Nephron progenitor cell (in vitro differentiated cells): ENCODE measurements around the gene POMGNT1.

Experiments
- DNase-seq: peaks from one replicate; pipeline ENCODE4 v3.0.0; 2021
- H3K27ac Mint-ChIP-seq: 2 replicates; pipeline ENCODE4 v1.8.0; 2021; ENCODE audit warnings: mild to moderate bottlenecking, moderate library complexity, mixed read lengths
- H3K27me3 Mint-ChIP-seq: 2 replicates; pipeline ENCODE4 v1.8.0; 2021; ENCODE audit warnings: mild to moderate bottlenecking, low read depth, mixed read lengths; ENCODE audit not compliant: poor library complexity
- H3K36me3 Mint-ChIP-seq: 2 replicates; pipeline ENCODE4 v1.8.0; 2021; ENCODE audit warnings: low read depth, mixed read lengths
- H3K4me1 Mint-ChIP-seq: 2 replicates; pipeline ENCODE4 v1.8.0; 2021; ENCODE audit warnings: mixed read lengths
- H3K4me3 Mint-ChIP-seq: 2 replicates; pipeline ENCODE4 v1.8.0; 2021; ENCODE audit warnings: mild to moderate bottlenecking, moderate library complexity, mixed read lengths
- H3K9me3 Mint-ChIP-seq: 2 replicates; pipeline ENCODE4 v1.8.0; 2021; ENCODE audit warnings: mild to moderate bottlenecking, moderate library complexity, mixed read lengths
- TF ChIP-seq, protein P1 (sequence below): fragments of 200-600 bp; sonication (generic); IDR thresholded peaks from 2 replicates; pipeline ENCODE4 v1.5.0; 2021; ENCODE audit warnings: antibody characterized with exemption

POMGNT1 gene

DNA sequence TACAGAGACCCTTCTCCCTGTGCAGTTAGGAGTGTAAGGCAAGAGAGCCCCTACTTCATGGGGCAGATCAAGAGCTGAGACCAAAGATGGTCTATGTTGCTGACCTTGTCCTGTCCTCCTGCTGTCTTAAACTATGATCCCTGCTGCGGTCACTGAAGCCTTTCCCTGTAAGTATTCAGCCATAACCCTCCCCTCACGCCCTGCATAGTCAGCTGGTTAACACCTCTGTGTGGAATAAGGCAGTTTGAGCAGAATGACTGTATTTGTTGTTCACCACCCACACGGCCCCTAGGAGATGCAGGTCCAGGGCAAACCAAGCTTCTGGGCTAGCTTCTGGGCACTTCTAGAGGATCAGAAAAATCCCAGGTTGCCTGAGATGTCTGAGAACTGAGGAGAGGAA, 23.0 kb downstream of the POMGNT1 start:
- H3K27me3 Mint-ChIP-seq = peaks cover 11% of the 10 kb centered on the region
- no peak overlapping the region for H3K4me3 Mint-ChIP-seq
- H3K9me3 Mint-ChIP-seq = no peaks in the 10 kb centered on the region
- H3K36me3 Mint-ChIP-seq = no peaks in the 10 kb centered on the region
- H3K4me1 Mint-ChIP-seq = peaks cover 5% of the 10 kb centered on the region
- DNase-seq = no peak
- TF ChIP-seq, protein P1, sequence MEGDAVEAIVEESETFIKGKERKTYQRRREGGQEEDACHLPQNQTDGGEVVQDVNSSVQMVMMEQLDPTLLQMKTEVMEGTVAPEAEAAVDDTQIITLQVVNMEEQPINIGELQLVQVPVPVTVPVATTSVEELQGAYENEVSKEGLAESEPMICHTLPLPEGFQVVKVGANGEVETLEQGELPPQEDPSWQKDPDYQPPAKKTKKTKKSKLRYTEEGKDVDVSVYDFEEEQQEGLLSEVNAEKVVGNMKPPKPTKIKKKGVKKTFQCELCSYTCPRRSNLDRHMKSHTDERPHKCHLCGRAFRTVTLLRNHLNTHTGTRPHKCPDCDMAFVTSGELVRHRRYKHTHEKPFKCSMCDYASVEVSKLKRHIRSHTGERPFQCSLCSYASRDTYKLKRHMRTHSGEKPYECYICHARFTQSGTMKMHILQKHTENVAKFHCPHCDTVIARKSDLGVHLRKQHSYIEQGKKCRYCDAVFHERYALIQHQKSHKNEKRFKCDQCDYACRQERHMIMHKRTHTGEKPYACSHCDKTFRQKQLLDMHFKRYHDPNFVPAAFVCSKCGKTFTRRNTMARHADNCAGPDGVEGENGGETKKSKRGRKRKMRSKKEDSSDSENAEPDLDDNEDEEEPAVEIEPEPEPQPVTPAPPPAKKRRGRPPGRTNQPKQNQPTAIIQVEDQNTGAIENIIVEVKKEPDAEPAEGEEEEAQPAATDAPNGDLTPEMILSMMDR = no peak
- H3K27ac Mint-ChIP-seq = no peak overlapping the region

DNA sequence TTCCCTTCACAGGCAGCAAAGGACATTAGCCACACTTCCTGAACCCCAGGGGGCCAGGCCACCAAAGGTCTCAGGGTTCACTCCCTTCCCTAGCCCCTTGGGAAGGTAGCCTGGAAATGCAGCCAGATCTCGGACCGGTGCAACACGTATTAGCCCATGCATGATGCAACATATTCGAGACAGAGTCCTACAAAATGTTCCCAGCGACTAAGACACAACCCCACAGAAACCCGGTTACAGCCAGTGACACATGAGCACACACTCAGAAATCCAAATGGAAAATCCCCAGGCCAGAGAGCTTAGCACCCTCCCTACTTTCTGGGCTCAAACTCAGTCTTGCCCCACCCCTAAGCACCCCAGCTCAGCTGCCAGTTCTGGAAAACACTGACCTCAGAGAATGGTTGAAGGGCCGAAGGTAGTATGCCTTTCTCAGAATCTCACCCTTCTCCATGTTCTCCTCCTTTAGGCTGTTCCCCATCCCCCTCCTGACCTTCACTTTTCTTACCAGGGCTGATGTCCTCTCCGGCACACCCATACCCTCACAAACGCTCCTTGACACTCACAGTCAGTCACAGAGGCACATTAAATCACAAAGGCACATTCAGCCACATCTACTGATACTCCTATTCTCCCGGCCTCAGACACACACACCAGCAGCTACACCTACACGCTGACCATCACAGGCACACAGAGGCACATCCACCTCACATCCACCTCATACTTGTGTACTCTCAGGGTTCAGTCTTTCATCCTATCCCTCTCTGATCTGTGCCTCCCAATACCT, 23.6 kb downstream of the POMGNT1 start, which contains the start of gene TSPAN1:
TSS of gene TSPAN1 (plus strand) at position 640 of the 784 bp plus-strand sequence. CDS start 6,021 bp downstream, outside the sequence.
- H3K27ac Mint-ChIP-seq = no peak within 1 kb of the TSS

DNA sequence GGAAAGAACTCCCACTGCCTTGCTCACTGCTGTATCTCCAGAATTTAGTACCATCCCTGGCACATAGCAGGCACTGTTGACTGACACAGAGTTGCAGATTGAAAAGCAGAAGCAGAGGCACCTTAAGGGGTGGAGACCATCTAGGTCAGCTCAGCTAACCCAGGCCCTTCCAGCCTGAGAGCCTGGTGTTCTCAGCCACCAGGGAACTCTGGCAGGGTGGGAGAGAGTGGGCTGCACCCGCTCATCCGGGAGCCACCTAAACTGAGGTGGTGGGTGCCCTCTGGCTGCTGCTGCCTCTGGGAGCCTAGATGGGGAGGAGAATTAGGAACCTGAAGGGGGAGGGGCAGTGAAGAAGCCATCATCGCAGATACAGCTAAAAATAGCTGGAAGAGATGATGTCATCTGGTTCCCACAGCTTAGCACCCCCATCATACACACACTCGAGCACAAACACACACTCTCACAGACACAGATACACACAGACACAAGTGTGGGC, 24.8 kb downstream of the POMGNT1 start:
- no peak overlapping the region for H3K27ac Mint-ChIP-seq
- peaks cover 5% of the 10 kb centered on the region for H3K4me1 Mint-ChIP-seq
- DNase-seq = no peak
- no peaks in the 10 kb centered on the region for H3K36me3 Mint-ChIP-seq
- peaks cover 28% of the 10 kb centered on the region for H3K27me3 Mint-ChIP-seq
- H3K4me3 Mint-ChIP-seq = no peak overlapping the region
- TF ChIP-seq, protein P1 = no peak
- H3K9me3 Mint-ChIP-seq = no peaks in the 10 kb centered on the region

More for the DNA sequence above, 23.6 kb downstream of the POMGNT1 start, which contains the start of gene TSPAN1:
- no peaks in the 10 kb centered on the region for H3K36me3 Mint-ChIP-seq
- TF ChIP-seq, protein P1 = no peak
- no peaks in the 10 kb centered on the region for H3K9me3 Mint-ChIP-seq
- H3K27me3 Mint-ChIP-seq = peaks cover 15% of the 10 kb centered on the region
- H3K4me3 Mint-ChIP-seq = no peak within 1 kb of the TSS
- DNase-seq = no peak
- H3K4me1 Mint-ChIP-seq = peaks cover 5% of the 10 kb centered on the region

DNA sequence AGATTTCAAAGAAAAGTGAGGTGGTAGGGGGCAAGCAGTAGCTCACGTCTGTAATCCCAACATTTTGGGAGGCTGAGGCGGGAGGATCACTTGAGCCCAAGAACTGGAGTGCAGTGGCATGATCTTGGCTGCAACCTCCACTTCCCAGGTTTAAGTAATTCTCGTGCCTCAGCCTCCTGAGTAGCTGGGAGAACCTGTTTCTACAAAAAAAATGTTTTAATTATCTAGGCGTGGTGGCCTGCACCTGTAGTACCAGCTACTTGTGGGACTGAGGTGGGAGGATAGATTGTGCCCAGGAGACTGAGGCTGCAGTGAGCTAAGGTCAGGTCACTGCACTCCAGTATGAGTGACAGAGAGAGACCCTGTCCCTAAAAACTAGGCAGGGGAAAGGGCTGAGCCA, 25.9 kb downstream of the POMGNT1 start:
- peaks cover 38% of the 10 kb centered on the region for H3K27me3 Mint-ChIP-seq
- H3K4me3 Mint-ChIP-seq = no peak overlapping the region
- TF ChIP-seq, protein P1 = no peak
- DNase-seq = no peak
- no peaks in the 10 kb centered on the region for H3K9me3 Mint-ChIP-seq
- H3K4me1 Mint-ChIP-seq = peaks cover 5% of the 10 kb centered on the region
- H3K36me3 Mint-ChIP-seq = no peaks in the 10 kb centered on the region
- no peak overlapping the region for H3K27ac Mint-ChIP-seq

DNA sequence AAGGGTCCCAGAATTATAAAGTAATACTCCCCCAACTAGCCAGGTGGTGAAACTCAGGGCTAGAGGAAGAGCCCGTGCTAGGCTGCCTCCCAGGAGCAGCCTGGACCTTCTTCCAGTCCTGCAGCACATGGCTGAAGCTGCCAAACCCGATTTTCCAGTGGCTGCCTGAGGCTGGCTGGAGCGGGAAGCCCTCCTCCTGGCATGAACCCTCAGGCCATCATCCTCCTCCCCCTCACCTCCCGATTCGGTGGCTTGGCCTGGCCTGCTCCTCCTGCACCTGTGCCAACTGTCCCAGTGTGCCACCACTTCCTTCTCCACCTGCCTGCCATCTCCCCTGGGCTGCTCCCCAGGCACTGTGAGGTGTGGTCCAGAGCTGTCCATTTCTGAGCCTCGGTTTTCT, 26.4 kb downstream of the POMGNT1 start:
- DNase-seq = no peak
- Mint-ChIP-seq H3K27me3 (peaks cover 43% of the 10 kb centered on the region), H3K36me3 (no peaks in the 10 kb centered on the region), H3K27ac (no peak overlapping the region), H3K4me3 (no peak overlapping the region), H3K4me1 (peaks cover 6% of the 10 kb centered on the region), H3K9me3 (no peaks in the 10 kb centered on the region)
- TF ChIP-seq, protein P1 = no peak
